K562 (cell line): Measurements from ENCODE around the gene CLIC1. TPM values are rescaled to one million over a fixed set of nuclear protein-coding genes. Genes with fewer than 3 reads are reported as not detected.

Experiments used
- AFF4 ChIP-seq: sonication (generic); formaldehyde crosslinking; IDR thresholded peaks from 2 replicates; pipeline ENCODE4 v1.8.0; 2023; ENCODE audit warnings: mild to moderate bottlenecking, missing genetic modification reagents
- DMBX1 ChIP-seq: fragments of 250-450 bp; sonication (Bioruptor Pico); IDR thresholded peaks from 2 replicates; pipeline ENCODE4 v1.8.0; 2022; ENCODE audit warnings: inconsistent platforms, mild to moderate bottlenecking, moderate library complexity, borderline replicate concordance
- ESRRB ChIP-seq: fragments of 250-450 bp; sonication (Bioruptor Pico); IDR thresholded peaks from 2 replicates; pipeline ENCODE4 v1.5.0; 2020; ENCODE audit warnings: mild to moderate bottlenecking, moderate library complexity, borderline replicate concordance
- HNRNPLL ChIP-seq: fragments of 200-400 bp; formaldehyde crosslinking; IDR thresholded peaks from 2 replicates; pipeline ENCODE4 v1.6.1; 2017; ENCODE audit warnings: low read length, low read depth, mild to moderate bottlenecking; ENCODE audit not compliant: poor library complexity, severe bottlenecking
- MGA ChIP-seq: fragments of 450-650 bp; IDR thresholded peaks from 2 replicates; pipeline ENCODE4 v1.6.1; 2016; ENCODE audit warnings: mild to moderate bottlenecking, moderate library complexity
- MTA1 ChIP-seq: fragments of 450-650 bp; IDR thresholded peaks from 2 replicates; pipeline ENCODE4 v1.6.1; 2017; ENCODE audit warnings: borderline replicate concordance
- MYC ChIP-seq, 2 experiments: fragments of 250-450 bp in 1 of 2; sonication (Bioruptor Pico) in 1 of 2; IDR thresholded peaks; 2 replicates each; pipeline versions ENCODE4 v1.5.1 to v1.6.1; 2012 to 2021; ENCODE audit warnings: low read depth in 2 of 2, borderline replicate concordance in 1 of 2, improper control_type of control experiment in 1 of 2, low read length in 1 of 2, mild to moderate bottlenecking in 1 of 2, moderate library complexity in 1 of 2
- NCOA2 ChIP-seq, 2 experiments: fragments of 450-650 bp; IDR thresholded peaks; 2 replicates each; pipeline ENCODE4 v1.6.1; 2018; ENCODE audit warnings: mild to moderate bottlenecking in 2 of 2, moderate library complexity in 1 of 2; ENCODE audit not compliant: partially characterized antibody in 2 of 2
- ZNF282 ChIP-seq: sonication (generic); formaldehyde crosslinking; IDR thresholded peaks from 2 replicates; pipeline ENCODE4 v1.8.1; 2023; ENCODE audit warnings: missing genetic modification reagents
- ZNF444 ChIP-seq: fragments of 250-450 bp; sonication (Bioruptor Pico); IDR thresholded peaks from 2 replicates; pipeline ENCODE4 v1.4.0; 2020; ENCODE audit warnings: mild to moderate bottlenecking, moderate library complexity
- ZNF696 ChIP-seq: fragments of 250-450 bp; sonication (Bioruptor Pico); conservative IDR thresholded peaks from 2 replicates; pipeline ENCODE4 v1.4.0; 2020; ENCODE audit warnings: mild to moderate bottlenecking, moderate library complexity
- polyA plus RNA-seq, 8 experiments: library from polyadenylated mRNA; depleted of rRNA in 4 of 8; stranded (reverse) in 5 of 8; unstranded in 3 of 8; fragments of >200 nt; fragmentation: Nextera tagmentation in 2 of 8; fragmentation: Illumina TruSeq in 1 of 8; extraction: Ambion mirVana in 2 of 8; extraction: Trizol in 1 of 8; gene quantifications; 2 replicates each; pipeline versions ENCODE4 v1.2.1 to v1.2.3, GENCODE V29; 2011 to 2014; ENCODE audit warnings: inconsistent platforms in 1 of 8, missing spikeins in 1 of 8
- total RNA-seq, 7 experiments: library from RNA; depleted of rRNA in 6 of 7; stranded (reverse); fragments of >200 nt in 6 of 7; fragmentation: Illumina TruSeq in 2 of 7; extraction: Trizol in 2 of 7; gene quantifications; 2 replicates each; pipeline versions ENCODE4 v1.2.1 to v1.2.3, GENCODE V29; 2011 to 2021; ENCODE audit warnings: low replicate concordance in 1 of 7

Gene CLIC1
- total and polyA plus RNA-seq, 9 of the 15 experiments (the other 6 are each of a cell fraction or from before 2014, with no cell fraction given), result 1,267 to 2,419 (median 1,808) TPM

DNA sequence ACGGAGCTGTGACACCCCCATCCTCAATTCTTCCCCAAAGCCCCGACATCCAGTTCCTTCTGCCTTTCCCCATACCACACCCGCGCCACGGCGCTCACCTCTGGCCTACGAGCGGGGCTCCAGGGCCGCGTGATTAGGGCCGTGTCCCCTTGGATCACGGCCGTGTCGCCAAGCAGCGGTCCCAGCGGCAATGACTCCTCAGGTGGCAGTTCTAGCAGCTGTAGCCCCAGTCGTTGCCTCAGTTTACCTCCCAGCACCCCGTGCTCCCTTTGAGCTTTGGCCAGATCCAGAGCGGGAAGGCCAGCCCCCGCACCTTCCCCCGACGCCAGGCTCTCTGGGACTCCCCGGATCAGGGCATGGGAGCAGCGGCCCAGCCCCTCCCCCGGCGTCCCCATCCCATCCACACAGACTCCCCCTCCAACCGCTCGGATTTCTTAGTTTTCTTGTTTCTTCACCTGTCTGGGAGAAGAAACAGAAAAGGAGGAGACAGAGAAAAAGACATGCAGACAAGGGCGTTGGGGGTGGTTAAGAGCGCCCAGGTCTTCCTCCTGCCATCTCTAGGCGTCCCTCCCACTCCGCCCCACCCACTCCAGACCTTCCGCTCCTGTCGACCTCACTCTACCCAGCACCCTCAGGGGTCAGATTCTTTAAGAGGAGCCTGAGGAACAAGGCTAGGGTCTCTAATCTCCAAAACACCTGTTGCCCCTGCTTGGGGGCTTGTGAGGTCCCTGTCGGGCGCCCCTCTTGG is 7.4 kb downstream of the CLIC1 start, which contains the start of gene DDAH2 (continued):
- no peak for TF ChIP-seq DMBX1 (CRISPR knock-in tag)
- no peak for TF ChIP-seq MTA1
- no peak for TF ChIP-seq AFF4 (CRISPR knock-in tag)
- no peak for TF ChIP-seq ZNF282
- no peak for TF ChIP-seq ZNF696
- no peak for TF ChIP-seq NCOA2 (IDR thresholded peaks at IDR 0.05; ENCODE audit: partially characterized antibody in 2 of 2)
- no peak for TF ChIP-seq ESRRB (CRISPR knock-in tag)
- no peak for TF ChIP-seq HNRNPLL
- no peak for TF ChIP-seq ZNF444 (CRISPR knock-in tag)
- TF ChIP-seq MYC (IDR thresholded peaks at IDR 0.05; ENCODE audit: low read depth, low read length), result no peak
- TF ChIP-seq MYC (CRISPR knock-in tag; IDR thresholded peaks at IDR 0.05; ENCODE audit: borderline replicate concordance, low read depth), result peak; percentile 15; the same call in 1 of the 2 replicates
- TF ChIP-seq MGA, result no peak
